ENCODE measurements around the gene MTFR1L. TPM values are rescaled to one million over a fixed set of nuclear protein-coding genes. Genes with fewer than 3 reads are reported as not detected.

MTFR1L gene
- polyA plus RNA-seq, 2 of the 4 experiments (the other 2 are of a cell fraction): 26.1 TPM

DNA sequence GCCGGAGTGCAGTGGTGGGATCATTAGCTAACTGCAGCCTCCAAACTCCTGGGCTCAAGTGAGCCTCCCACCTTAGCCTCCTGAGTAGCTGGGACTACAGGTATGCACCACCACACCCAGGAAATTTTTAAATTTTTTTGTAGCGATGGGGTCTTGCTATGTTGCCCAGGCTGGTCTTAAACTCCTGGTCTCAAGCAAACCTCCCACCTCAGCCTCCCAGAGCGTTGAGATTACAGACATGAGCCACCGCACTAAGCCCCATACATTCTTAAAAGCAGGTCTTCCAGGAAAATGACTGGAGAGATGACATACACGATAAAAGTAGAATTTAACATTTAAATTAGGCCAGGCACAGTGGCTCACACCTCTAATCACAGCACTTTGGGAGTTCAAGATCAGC lies 13.4 kb downstream of the MTFR1L start:
- Histone ChIP-seq H3K4me2 (no peak overlapping the region), H3K27ac (no peak overlapping the region), H3K9me3 (no peaks in the 10 kb centered on the region), H3K4me3 (no peak overlapping the region), H3K4me1 (no peaks in the 10 kb centered on the region)
- TF ChIP-seq HOXA7 (CRISPR knock-in tag; IDR thresholded peaks at IDR 0.05) (no peak), FOSL2 (IDR thresholded peaks at IDR 0.05) (no peak), FOSL2 (CRISPR knock-in tag; IDR thresholded peaks at IDR 0.05) (no peak), ESRRA (IDR thresholded peaks at IDR 0.05; ENCODE audit: borderline replicate concordance, low read length) (no peak), FOSB (CRISPR knock-in tag; IDR thresholded peaks at IDR 0.05) (no peak), HEYL (CRISPR knock-in tag; IDR thresholded peaks at IDR 0.05) (no peak), NPAS2 (CRISPR knock-in tag; IDR thresholded peaks at IDR 0.05; ENCODE audit: borderline replicate concordance) (no peak), BHLHE40 (IDR thresholded peaks at IDR 0.05; ENCODE audit: low read depth, low read length) (no peak), NFE2L2 (conservative IDR thresholded peaks at IDR 0.05; ENCODE audit: low read length) (no peak), RAD21 (conservative IDR thresholded peaks at IDR 0.05 in 1 of 2, IDR thresholded peaks at IDR 0.05 in 1 of 2) (no peak), PHF8 (IDR thresholded peaks at IDR 0.05; ENCODE audit: borderline replicate concordance, low read depth) (no peak), CBX8 (IDR thresholded peaks at IDR 0.05) (no peak), RFX5 (IDR thresholded peaks at IDR 0.05) (no peak), ZC3H11A (IDR thresholded peaks at IDR 0.05) (no peak), EHF (CRISPR knock-in tag; IDR thresholded peaks at IDR 0.05) (no peak)
- TF ChIP-seq, protein P1, sequence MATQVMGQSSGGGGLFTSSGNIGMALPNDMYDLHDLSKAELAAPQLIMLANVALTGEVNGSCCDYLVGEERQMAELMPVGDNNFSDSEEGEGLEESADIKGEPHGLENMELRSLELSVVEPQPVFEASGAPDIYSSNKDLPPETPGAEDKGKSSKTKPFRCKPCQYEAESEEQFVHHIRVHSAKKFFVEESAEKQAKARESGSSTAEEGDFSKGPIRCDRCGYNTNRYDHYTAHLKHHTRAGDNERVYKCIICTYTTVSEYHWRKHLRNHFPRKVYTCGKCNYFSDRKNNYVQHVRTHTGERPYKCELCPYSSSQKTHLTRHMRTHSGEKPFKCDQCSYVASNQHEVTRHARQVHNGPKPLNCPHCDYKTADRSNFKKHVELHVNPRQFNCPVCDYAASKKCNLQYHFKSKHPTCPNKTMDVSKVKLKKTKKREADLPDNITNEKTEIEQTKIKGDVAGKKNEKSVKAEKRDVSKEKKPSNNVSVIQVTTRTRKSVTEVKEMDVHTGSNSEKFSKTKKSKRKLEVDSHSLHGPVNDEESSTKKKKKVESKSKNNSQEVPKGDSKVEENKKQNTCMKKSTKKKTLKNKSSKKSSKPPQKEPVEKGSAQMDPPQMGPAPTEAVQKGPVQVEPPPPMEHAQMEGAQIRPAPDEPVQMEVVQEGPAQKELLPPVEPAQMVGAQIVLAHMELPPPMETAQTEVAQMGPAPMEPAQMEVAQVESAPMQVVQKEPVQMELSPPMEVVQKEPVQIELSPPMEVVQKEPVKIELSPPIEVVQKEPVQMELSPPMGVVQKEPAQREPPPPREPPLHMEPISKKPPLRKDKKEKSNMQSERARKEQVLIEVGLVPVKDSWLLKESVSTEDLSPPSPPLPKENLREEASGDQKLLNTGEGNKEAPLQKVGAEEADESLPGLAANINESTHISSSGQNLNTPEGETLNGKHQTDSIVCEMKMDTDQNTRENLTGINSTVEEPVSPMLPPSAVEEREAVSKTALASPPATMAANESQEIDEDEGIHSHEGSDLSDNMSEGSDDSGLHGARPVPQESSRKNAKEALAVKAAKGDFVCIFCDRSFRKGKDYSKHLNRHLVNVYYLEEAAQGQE (IDR thresholded peaks at IDR 0.05): no peak
- TF ChIP-seq, protein P2, sequence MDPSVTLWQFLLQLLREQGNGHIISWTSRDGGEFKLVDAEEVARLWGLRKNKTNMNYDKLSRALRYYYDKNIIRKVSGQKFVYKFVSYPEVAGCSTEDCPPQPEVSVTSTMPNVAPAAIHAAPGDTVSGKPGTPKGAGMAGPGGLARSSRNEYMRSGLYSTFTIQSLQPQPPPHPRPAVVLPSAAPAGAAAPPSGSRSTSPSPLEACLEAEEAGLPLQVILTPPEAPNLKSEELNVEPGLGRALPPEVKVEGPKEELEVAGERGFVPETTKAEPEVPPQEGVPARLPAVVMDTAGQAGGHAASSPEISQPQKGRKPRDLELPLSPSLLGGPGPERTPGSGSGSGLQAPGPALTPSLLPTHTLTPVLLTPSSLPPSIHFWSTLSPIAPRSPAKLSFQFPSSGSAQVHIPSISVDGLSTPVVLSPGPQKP (IDR thresholded peaks at IDR 0.05; ENCODE audit: low read depth, low read length): no peak
- TF ChIP-seq, protein P3, sequence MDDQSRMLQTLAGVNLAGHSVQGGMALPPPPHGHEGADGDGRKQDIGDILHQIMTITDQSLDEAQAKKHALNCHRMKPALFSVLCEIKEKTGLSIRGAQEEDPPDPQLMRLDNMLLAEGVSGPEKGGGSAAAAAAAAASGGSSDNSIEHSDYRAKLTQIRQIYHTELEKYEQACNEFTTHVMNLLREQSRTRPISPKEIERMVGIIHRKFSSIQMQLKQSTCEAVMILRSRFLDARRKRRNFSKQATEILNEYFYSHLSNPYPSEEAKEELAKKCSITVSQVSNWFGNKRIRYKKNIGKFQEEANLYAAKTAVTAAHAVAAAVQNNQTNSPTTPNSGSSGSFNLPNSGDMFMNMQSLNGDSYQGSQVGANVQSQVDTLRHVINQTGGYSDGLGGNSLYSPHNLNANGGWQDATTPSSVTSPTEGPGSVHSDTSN (IDR thresholded peaks at IDR 0.05): no peak
- CTCF ChIA-PET: interaction anchor here (1.8 kb wide), 1 partner anchor 16 kb away, joined by 4 read pairs; no protein-coding TSS in a partner anchor
- POLR2A ChIA-PET: no interaction called here
- DNase-seq (ENCODE audit: low read depth in 1 of 2, low spot score in 1 of 2) (no peak), ATAC-seq (no peak), FAIRE-seq (no peak)
- WGBS (ENCODE audit: missing lambda C conversion rate): 97% methylated on average over 5 of the region's 5 CpGs

DNA sequence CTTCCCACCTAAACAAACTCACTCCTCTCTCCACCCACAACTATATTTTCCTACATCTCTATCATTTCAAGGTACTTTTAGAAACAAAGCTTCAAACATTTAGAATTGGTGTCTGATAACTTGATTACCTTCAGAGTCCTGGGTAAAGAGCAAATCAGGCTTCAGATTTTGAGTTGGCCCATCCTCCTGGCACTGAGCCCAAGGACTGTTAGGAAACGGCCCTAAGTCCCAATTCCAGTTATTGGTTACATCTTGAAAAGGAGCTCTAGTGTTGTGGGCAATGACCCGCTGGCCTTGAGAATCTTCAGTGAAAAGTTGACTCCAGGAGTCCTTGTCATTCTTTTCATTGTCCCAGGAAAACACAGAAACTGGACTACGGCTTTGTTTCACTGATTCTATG lies 15.1 kb downstream of the MTFR1L start:
- Histone ChIP-seq H3K4me1 (no peaks in the 10 kb centered on the region), H3K4me2 (no peak overlapping the region), H3K4me3 (no peak overlapping the region), H3K27ac (no peak overlapping the region), H3K9me3 (no peaks in the 10 kb centered on the region)
- WGBS (ENCODE audit: missing lambda C conversion rate): 69% methylated on average over 3 of the region's 3 CpGs
- CTCF ChIA-PET: interaction anchor here (0.9 to 1.7 kb wide), 3 partner anchors 60 to 201 kb away, joined by 3 to 11 read pairs (median 4); no protein-coding TSS in a partner anchor
- POLR2A ChIA-PET: no interaction called here
- FAIRE-seq (no peak), DNase-seq (ENCODE audit: low read depth in 1 of 2, low spot score in 1 of 2) (no peak), ATAC-seq (no peak)
- TF ChIP-seq RFX5 (IDR thresholded peaks at IDR 0.05) (no peak), BHLHE40 (IDR thresholded peaks at IDR 0.05; ENCODE audit: low read depth, low read length) (no peak), NFE2L2 (conservative IDR thresholded peaks at IDR 0.05; ENCODE audit: low read length) (no peak)

DNA sequence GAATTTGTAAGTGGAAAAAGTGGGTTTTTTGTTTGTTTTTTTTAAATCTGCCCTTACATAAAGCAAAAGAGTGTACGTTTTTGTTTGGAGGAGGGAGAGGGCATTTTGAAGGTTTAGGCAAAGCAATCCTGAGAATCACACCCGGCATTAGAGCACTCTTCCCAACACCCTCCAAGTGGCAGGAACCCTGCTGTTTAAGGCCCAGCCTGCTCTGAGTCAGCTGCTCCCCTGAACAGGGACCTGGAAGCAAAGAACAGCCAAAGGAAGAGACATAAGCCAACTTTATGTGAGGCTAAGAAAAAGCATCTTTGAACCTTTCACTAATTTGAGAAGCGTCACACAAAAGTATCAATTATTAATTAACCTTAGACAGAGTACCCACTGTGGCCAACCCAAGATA lies 16.9 kb downstream of the MTFR1L start:
- no peaks in the 10 kb centered on the region for H3K9me3 ChIP-seq
- ATAC-seq (no peak), FAIRE-seq (no peak), DNase-seq (ENCODE audit: low read depth in 1 of 2, low spot score in 1 of 2) (no peak)
- no peak for TF ChIP-seq SMC3 (IDR thresholded peaks at IDR 0.05)
- TF ChIP-seq JUN (IDR thresholded peaks at IDR 0.05): no peak
- TF ChIP-seq, protein P4, sequence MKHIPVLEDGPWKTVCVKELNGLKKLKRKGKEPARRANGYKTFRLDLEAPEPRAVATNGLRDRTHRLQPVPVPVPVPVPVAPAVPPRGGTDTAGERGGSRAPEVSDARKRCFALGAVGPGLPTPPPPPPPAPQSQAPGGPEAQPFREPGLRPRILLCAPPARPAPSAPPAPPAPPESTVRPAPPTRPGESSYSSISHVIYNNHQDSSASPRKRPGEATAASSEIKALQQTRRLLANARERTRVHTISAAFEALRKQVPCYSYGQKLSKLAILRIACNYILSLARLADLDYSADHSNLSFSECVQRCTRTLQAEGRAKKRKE (CRISPR knock-in tag; IDR thresholded peaks at IDR 0.05; ENCODE audit: low read depth): no peak
- CTCF ChIA-PET: interaction anchor here (0.9 to 1.5 kb wide), 9 partner anchors 8 to 186 kb away, joined by 3 to 7 read pairs (median 3); partner anchors contain the start of genes EXTL1, PAFAH2 and PAQR7
- no peak overlapping the region for H3K4me3 ChIP-seq
- no peak overlapping the region for H3K4me2 ChIP-seq
- WGBS (ENCODE audit: missing lambda C conversion rate): 66% methylated on average over 3 of the region's 3 CpGs
- no peaks in the 10 kb centered on the region for H3K4me1 ChIP-seq
- H3K27ac ChIP-seq: no peak overlapping the region
- POLR2A ChIA-PET: interaction anchor here (1.0 kb wide), 1 partner anchor 38 kb away, joined by 3 read pairs; no protein-coding TSS in a partner anchor
